Measurements from ENCODE around the gene RFX1.

The RFX1 gene

GRCh38 chr19:13914777-13915176 is 91.3 kb downstream of the RFX1 start:
- no peaks in the 10 kb centered on the region for H3K4me1 ChIP-seq (ENCODE audit: control insufficient read depth, low read length)
- H3K4me2 ChIP-seq (ENCODE audit: low read length), result no peak overlapping the region
- H3K36me3 ChIP-seq (ENCODE audit: control insufficient read depth, low read length), result peaks cover 63% of the 10 kb centered on the region
- H4K20me1 ChIP-seq (ENCODE audit: control insufficient read depth, insufficient read depth, low read depth, low read length), result no peaks in the 10 kb centered on the region
- no peaks in the 10 kb centered on the region for H3K9me3 ChIP-seq (ENCODE audit: control insufficient read depth, insufficient read depth, low read length)
- no peak overlapping the region for H3K27ac ChIP-seq (ENCODE audit: low read depth, low read length)
- H3K79me2 ChIP-seq (ENCODE audit: control insufficient read depth, low read length), result no peaks in the 10 kb centered on the region
- H3K9me2 ChIP-seq (replicated peaks; ENCODE audit: control insufficient read depth, low read length), result no peaks in the 10 kb centered on the region
- no peaks in the 10 kb centered on the region for H3F3A ChIP-seq (ENCODE audit: control insufficient read depth, insufficient read depth)
- H3K27me3 ChIP-seq (ENCODE audit: control insufficient read depth, low read length), result no peaks in the 10 kb centered on the region
- TF ChIP-seq, protein P1, sequence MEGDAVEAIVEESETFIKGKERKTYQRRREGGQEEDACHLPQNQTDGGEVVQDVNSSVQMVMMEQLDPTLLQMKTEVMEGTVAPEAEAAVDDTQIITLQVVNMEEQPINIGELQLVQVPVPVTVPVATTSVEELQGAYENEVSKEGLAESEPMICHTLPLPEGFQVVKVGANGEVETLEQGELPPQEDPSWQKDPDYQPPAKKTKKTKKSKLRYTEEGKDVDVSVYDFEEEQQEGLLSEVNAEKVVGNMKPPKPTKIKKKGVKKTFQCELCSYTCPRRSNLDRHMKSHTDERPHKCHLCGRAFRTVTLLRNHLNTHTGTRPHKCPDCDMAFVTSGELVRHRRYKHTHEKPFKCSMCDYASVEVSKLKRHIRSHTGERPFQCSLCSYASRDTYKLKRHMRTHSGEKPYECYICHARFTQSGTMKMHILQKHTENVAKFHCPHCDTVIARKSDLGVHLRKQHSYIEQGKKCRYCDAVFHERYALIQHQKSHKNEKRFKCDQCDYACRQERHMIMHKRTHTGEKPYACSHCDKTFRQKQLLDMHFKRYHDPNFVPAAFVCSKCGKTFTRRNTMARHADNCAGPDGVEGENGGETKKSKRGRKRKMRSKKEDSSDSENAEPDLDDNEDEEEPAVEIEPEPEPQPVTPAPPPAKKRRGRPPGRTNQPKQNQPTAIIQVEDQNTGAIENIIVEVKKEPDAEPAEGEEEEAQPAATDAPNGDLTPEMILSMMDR (IDR thresholded peaks at IDR 0.05; ENCODE audit: low read depth, low read length, poor library complexity, severe bottlenecking), result no peak
- TF ChIP-seq EZH2phosphoT487 (IDR thresholded peaks at IDR 0.05; ENCODE audit: borderline replicate concordance, low read length), result no peak
- H3K4me3 ChIP-seq (ENCODE audit: low read length), result no peak overlapping the region

GRCh38 chr19:13913352-13913751 is 92.8 kb downstream of the RFX1 start:
- Histone ChIP-seq H3K36me3 (ENCODE audit: control insufficient read depth, low read length) (peaks cover 54% of the 10 kb centered on the region), H3K4me1 (ENCODE audit: control insufficient read depth, low read length) (no peaks in the 10 kb centered on the region), H3K27ac (ENCODE audit: low read depth, low read length) (no peak overlapping the region), H3K4me2 (ENCODE audit: low read length) (no peak overlapping the region), H3K9me2 (replicated peaks; ENCODE audit: control insufficient read depth, low read length) (no peaks in the 10 kb centered on the region), H3F3A (ENCODE audit: control insufficient read depth, insufficient read depth) (no peaks in the 10 kb centered on the region), H3K4me3 (ENCODE audit: low read length) (no peak overlapping the region), H3K27me3 (ENCODE audit: control insufficient read depth, low read length) (no peaks in the 10 kb centered on the region), H3K79me2 (ENCODE audit: control insufficient read depth, low read length) (no peaks in the 10 kb centered on the region), H4K20me1 (ENCODE audit: control insufficient read depth, insufficient read depth, low read depth, low read length) (no peaks in the 10 kb centered on the region), H3K9me3 (ENCODE audit: control insufficient read depth, insufficient read depth, low read length) (no peaks in the 10 kb centered on the region)
- TF ChIP-seq EZH2phosphoT487 (IDR thresholded peaks at IDR 0.05; ENCODE audit: borderline replicate concordance, low read length), result no peak
- TF ChIP-seq, protein P1 (IDR thresholded peaks at IDR 0.05; ENCODE audit: low read depth, low read length, poor library complexity, severe bottlenecking), result no peak

All from DOHH2 (cell line).